CD4-positive, alpha-beta T cell (primary cell): ENCODE measurements around the gene PXDN. TPM values are rescaled to one million over a fixed set of nuclear protein-coding genes. Genes with fewer than 3 reads are reported as not detected.

Source experiments
- ATAC-seq: fragments of 200-7000 bp; cut with Tn5 transposase; one replicate; pipeline ENCODE4 v1.10.0; 2022; ENCODE audit warnings: mild to moderate bottlenecking; ENCODE audit not compliant: poor library complexity
- CTCF ChIA-PET: fragments of 350-600 bp; sonication (Branson Sonifier 250); formaldehyde crosslinking; loops from one replicate; lab custom pipeline; 2021; ENCODE audit warnings: antibody characterized with exemption, inconsistent platforms; lab: Charles Lee
- POLR2A ChIA-PET: fragments of 350-600 bp; sonication (Branson Sonifier 250); formaldehyde crosslinking; loops from one replicate; lab custom pipeline; 2021; ENCODE audit warnings: antibody characterized with exemption, inconsistent platforms; lab: Charles Lee
- DNase-seq, 14 experiments: peaks; one replicate each; pipeline ENCODE4 v3.0.0-alpha.2; 2013 to 2020; ENCODE audit warnings: mixed read lengths in 2 of 14
- H3K27ac ChIP-seq, 2 donors: one replicate each; pipeline versions ENCODE4 v1.5.1 to v1.7.0; 2013; ENCODE audit warnings: low read length in 2 of 2, low read depth in 1 of 2, mild to moderate bottlenecking in 1 of 2
- H3K27me3 ChIP-seq, 2 experiments: 1 replicate in 1 of 2; 2 replicates in 1 of 2; pipeline versions ENCODE4 v1.6.1 to v1.7.0; 2013; ENCODE audit warnings: low read length in 2 of 2, control low read depth in 1 of 2, mild to moderate bottlenecking in 1 of 2, moderate library complexity in 1 of 2; ENCODE audit not compliant: insufficient read depth in 2 of 2, control insufficient read depth in 1 of 2
- H3K36me3 ChIP-seq: one replicate; pipeline ENCODE4 v1.6.1; 2013; ENCODE audit warnings: low read length, control low read depth; ENCODE audit not compliant: insufficient read depth
- H3K4me1 ChIP-seq: one replicate; pipeline ENCODE4 v1.6.1; 2013; ENCODE audit warnings: low read length, control low read depth; ENCODE audit not compliant: insufficient read depth
- H3K4me3 ChIP-seq: one replicate; pipeline ENCODE4 v1.5.1; 2013; ENCODE audit warnings: mild to moderate bottlenecking, low read length, moderate library complexity
- H3K9me3 ChIP-seq, 2 experiments: 1 replicate in 1 of 2; 2 replicates in 1 of 2; pipeline versions ENCODE4 v1.6.1 to v1.7.0; 2013; ENCODE audit warnings: low read length in 2 of 2, mild to moderate bottlenecking in 2 of 2, control low read depth in 1 of 2, moderate library complexity in 1 of 2; ENCODE audit not compliant: control insufficient read depth in 1 of 2, insufficient read depth in 1 of 2
- H3K27ac Mint-ChIP-seq: one replicate; pipeline ENCODE4 v1.8.0; 2020; ENCODE audit warnings: mixed read lengths
- H3K27me3 Mint-ChIP-seq: one replicate; pipeline ENCODE4 v1.8.0; 2021; ENCODE audit warnings: mixed read lengths
- H3K36me3 Mint-ChIP-seq: one replicate; pipeline ENCODE4 v1.8.0; 2021; ENCODE audit warnings: low read depth, mixed read lengths
- H3K4me1 Mint-ChIP-seq: one replicate; pipeline ENCODE4 v1.8.0; 2021; ENCODE audit warnings: low read depth, mixed read lengths
- H3K4me3 Mint-ChIP-seq: one replicate; pipeline ENCODE4 v1.8.0; 2020; ENCODE audit warnings: mild to moderate bottlenecking, mixed read lengths
- H3K9me3 Mint-ChIP-seq: one replicate; pipeline ENCODE4 v1.8.0; 2020; ENCODE audit warnings: mixed read lengths
- intact Hi-C, 2 experiments: fragments of 100-400 bp; cut with DNase I in 1 of 2; cut with micrococcal nuclease in 1 of 2; formaldehyde crosslinking; loops; one replicate each; pipeline versions ENCODE4 v1.15.1 to v1.9.0; 2023 to 2025; cut with DNase I, micrococcal nuclease
- total RNA-seq, 174 experiments: library from RNA in 2 of 174; stranded (reverse) in 2 of 174; gene quantifications; one replicate each; pipeline ENCODE4 v1.2.3 and lab custom pipeline; 2021 to 2026
- TF ChIP-seq, protein P1 (sequence below): fragments of 200-600 bp; IDR thresholded peaks from one replicate; pipeline ENCODE4 v1.8.0; 2022; ENCODE audit warnings: antibody characterized with exemption, mild to moderate bottlenecking

PXDN gene
- total RNA-seq, 2 experiments from 2014 or later = 0.47 to 0.84 TPM

DNA sequence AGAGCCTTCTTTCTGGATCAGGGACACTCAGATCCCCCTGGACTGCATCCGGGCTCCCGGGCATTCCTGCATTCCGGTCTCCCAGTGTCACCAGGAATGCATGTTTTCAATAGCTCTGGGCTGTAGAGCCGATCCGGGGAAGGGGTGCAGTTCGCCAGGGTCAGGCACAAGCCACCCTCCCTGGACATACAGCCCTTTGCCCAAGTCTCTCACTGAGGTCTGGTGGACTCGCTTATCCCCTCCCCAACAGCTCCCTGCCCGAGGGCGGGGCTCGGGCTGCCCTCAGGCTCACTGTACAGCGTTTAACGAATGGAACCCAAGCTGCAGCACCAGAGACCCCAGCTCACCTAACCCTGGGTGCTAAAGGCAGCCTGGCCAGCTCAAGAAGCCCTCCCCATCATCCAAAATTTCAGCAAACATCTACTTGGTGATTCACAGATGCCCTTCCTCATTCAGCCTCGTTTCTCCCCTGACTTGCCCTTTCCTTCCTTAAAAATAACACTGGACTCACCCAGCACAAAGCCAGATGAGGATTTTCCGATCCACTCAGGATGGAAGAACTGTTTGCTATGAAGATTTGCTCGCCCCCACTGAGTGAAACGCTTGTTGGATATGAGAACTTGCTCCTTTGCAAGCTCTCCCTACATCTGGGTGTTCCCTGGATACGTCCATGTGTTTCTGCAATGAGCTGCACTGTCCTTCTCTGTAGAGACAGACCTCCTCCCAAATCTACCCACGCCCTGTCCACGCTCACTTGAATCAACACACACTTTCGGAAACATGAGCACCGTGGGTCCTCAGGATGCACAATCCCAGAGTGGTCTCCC is 58.1 kb downstream of the PXDN start:
- no peak for ATAC-seq
- no peak overlapping the region for H3K27ac ChIP-seq
- H3K4me1 Mint-ChIP-seq = no peaks in the 10 kb centered on the region
- no peaks in the 10 kb centered on the region for H3K27me3 Mint-ChIP-seq
- intact Hi-C loops = no loop called here
- CTCF ChIA-PET = no interaction called here
- H3K9me3 ChIP-seq = peaks cover 0 to 4% of the 10 kb centered on the region in 2 experiments
- H3K36me3 Mint-ChIP-seq = no peaks in the 10 kb centered on the region
- no peaks in the 10 kb centered on the region for H3K9me3 Mint-ChIP-seq
- POLR2A ChIA-PET = no interaction called here
- H3K36me3 ChIP-seq = no peaks in the 10 kb centered on the region
- H3K4me3 ChIP-seq = no peak overlapping the region
- TF ChIP-seq, protein P1, sequence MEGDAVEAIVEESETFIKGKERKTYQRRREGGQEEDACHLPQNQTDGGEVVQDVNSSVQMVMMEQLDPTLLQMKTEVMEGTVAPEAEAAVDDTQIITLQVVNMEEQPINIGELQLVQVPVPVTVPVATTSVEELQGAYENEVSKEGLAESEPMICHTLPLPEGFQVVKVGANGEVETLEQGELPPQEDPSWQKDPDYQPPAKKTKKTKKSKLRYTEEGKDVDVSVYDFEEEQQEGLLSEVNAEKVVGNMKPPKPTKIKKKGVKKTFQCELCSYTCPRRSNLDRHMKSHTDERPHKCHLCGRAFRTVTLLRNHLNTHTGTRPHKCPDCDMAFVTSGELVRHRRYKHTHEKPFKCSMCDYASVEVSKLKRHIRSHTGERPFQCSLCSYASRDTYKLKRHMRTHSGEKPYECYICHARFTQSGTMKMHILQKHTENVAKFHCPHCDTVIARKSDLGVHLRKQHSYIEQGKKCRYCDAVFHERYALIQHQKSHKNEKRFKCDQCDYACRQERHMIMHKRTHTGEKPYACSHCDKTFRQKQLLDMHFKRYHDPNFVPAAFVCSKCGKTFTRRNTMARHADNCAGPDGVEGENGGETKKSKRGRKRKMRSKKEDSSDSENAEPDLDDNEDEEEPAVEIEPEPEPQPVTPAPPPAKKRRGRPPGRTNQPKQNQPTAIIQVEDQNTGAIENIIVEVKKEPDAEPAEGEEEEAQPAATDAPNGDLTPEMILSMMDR = no peak
- no peaks in the 10 kb centered on the region for H3K4me1 ChIP-seq
- H3K27me3 ChIP-seq = no peaks in the 10 kb centered on the region
- no peak overlapping the region for H3K4me3 Mint-ChIP-seq
- H3K27ac Mint-ChIP-seq = no peak overlapping the region
- no peak for DNase-seq

DNA sequence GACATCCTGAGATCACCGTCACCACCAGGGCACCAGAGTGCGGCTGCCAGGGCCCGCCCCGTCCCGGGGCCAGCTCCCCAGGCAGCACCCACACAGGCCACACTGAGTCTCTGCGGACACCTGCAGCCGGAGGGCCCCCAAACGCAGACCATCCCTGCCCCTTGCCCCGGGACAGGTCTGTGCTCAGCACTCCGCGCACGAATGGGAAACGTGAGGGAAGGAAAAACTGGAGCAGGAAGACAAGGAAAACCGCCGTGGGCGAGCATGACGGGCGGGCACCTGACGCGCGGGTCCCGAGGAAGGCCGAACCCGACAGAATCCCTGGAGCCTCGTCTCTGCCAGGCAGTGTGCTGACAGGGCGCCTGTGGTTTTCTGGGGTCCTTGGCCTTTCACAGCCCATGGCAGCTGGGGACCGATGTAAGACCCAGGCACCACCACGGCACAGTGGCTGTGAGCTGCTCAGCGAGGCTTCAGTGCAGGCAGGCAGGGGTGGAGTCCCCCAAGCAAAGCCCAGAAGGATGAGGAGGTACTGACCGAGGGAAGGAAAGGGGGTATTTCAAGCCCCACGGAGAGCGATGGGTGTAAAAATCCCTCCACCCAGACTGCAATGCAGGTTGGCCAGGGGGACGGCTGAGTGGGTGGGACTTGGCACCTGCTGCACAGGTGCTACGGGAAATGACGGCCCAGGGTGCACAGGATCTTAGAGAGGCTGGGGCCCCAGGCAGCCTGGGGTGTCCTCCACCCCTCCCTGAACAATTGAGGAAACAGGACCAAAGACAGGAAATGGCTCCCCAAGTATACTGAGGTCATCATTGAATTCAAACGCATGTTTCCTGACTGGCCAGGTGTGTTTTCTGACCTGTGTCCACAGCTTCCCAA is 59.0 kb downstream of the PXDN start:
- intact Hi-C loops = no loop called here
- DNase-seq (peak in 1 of 14 experiments; percentile 4), ATAC-seq (no peak)
- H3K4me1 ChIP-seq = no peaks in the 10 kb centered on the region
- H3K27ac ChIP-seq = no peak overlapping the region
- H3K27ac Mint-ChIP-seq = no peak overlapping the region
- ChIA-PET POLR2A (no interaction called here), CTCF (no interaction called here)
- no peaks in the 10 kb centered on the region for H3K27me3 ChIP-seq
- H3K9me3 Mint-ChIP-seq = no peaks in the 10 kb centered on the region
- no peaks in the 10 kb centered on the region for H3K27me3 Mint-ChIP-seq
- no peaks in the 10 kb centered on the region for H3K36me3 ChIP-seq
- no peak overlapping the region for H3K4me3 Mint-ChIP-seq
- H3K36me3 Mint-ChIP-seq = no peaks in the 10 kb centered on the region
- no peak overlapping the region for H3K4me3 ChIP-seq
- H3K9me3 ChIP-seq = peaks cover 0 to 7% of the 10 kb centered on the region in 2 experiments
- H3K4me1 Mint-ChIP-seq = no peaks in the 10 kb centered on the region
- TF ChIP-seq, protein P1 = no peak

DNA sequence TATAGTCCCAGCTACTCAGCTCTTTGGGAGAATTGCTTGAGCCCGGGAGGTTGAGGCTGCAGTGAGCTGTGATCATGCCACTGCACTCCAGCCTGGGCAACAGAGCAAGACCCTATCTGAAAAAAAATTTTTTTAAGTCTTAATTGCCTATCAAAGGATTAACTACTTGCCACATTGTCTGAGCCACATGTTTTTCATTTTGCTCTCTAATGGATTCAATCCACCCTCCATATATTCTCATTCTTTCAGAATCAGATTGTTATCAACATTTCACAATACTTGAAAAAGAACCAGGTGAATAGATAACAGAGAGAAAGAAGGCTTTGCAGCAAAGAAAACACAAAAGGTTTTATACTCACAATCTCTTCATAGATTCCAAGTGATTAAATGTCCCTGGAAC is 61.0 kb downstream of the PXDN start:
- H3K9me3 ChIP-seq = peaks cover 0 to 19% of the 10 kb centered on the region in 2 experiments
- no peaks in the 10 kb centered on the region for H3K36me3 Mint-ChIP-seq
- H3K4me3 ChIP-seq = no peak overlapping the region
- H3K36me3 ChIP-seq = no peaks in the 10 kb centered on the region
- H3K4me1 ChIP-seq = no peaks in the 10 kb centered on the region
- no peak overlapping the region for H3K27ac Mint-ChIP-seq
- H3K27me3 Mint-ChIP-seq = no peaks in the 10 kb centered on the region
- ATAC-seq (no peak), DNase-seq (no peak)
- no peaks in the 10 kb centered on the region for H3K4me1 Mint-ChIP-seq
- H3K27ac ChIP-seq = no peak overlapping the region
- H3K9me3 Mint-ChIP-seq = no peaks in the 10 kb centered on the region
- ChIA-PET POLR2A (no interaction called here), CTCF (no interaction called here)
- intact Hi-C loops = no loop called here
- no peak overlapping the region for H3K4me3 Mint-ChIP-seq
- TF ChIP-seq, protein P1 = no peak
- no peaks in the 10 kb centered on the region for H3K27me3 ChIP-seq
